ENCODE measurements around the gene PASD1.
"Not testable (repeated sequence)": the region's sequence is repeated elsewhere in the genome, so short reads cannot be mapped to it uniquely, and the experiment has no call there.

DNA sequence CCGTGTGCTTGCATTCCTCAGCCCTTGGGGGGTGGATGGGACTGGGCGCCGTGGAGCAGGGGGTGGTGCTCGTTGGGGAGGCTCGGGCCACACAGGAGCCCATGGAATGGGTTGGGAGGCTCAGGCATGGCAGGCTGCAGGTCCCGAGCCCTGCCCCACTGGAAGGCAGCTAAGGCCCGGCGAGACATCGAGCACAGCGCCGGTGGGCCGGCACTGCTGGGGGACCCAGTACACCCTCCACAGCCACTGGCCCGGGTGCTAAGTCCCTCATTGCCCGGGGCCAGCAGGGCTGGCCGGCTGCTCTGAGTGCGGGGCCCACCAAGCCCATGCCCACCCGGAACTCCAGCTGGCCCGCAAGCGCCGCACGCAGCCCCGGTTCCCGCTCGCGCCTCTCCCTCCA, 12.3 kb upstream of the PASD1 start:
- TF ChIP-seq SPI1, POLR2A, TAF1, POLR2AphosphoS5 (IDR thresholded peaks at IDR 0.05; ENCODE audit: low read depth, low read length): not testable (repeated sequence)
